Fibroblast of villous mesenchyme (primary cell): ENCODE measurements around the gene GRIPAP1. TPM values are rescaled to one million over a fixed set of nuclear protein-coding genes. Genes with fewer than 3 reads are reported as not detected.

ENCODE experiments used
- DNase-seq: peaks from one replicate; pipeline ENCODE4 v3.0.0-alpha.2; 2010; ENCODE audit warnings: low read depth
- H3K4me3 ChIP-seq: 2 replicates; pipeline ENCODE4 v1.5.1; 2011; ENCODE audit warnings: low read depth, mild to moderate bottlenecking, low read length
- CTCF ChIP-seq: IDR thresholded peaks from 2 replicates; pipeline ENCODE4 v1.5.1; 2012; ENCODE audit warnings: low read depth, mild to moderate bottlenecking, low read length; ENCODE audit not compliant: insufficient read depth
- total RNA-seq: library from RNA; depleted of rRNA; stranded (reverse); fragments of >200 nt; gene quantifications from 2 replicates; pipeline ENCODE4 v1.2.3, GENCODE V29; 2012

GRIPAP1 gene
- total RNA-seq, 1 donor, result 14.2 TPM

- no peak for TF ChIP-seq CTCF
- DNase-seq, result no peak
- peak overlapping the region; percentile 79 for H3K4me3 ChIP-seq
Observed at GRCh38 chrX:49040376-49040955, 38.4 kb upstream of the GRIPAP1 start.

DNA sequence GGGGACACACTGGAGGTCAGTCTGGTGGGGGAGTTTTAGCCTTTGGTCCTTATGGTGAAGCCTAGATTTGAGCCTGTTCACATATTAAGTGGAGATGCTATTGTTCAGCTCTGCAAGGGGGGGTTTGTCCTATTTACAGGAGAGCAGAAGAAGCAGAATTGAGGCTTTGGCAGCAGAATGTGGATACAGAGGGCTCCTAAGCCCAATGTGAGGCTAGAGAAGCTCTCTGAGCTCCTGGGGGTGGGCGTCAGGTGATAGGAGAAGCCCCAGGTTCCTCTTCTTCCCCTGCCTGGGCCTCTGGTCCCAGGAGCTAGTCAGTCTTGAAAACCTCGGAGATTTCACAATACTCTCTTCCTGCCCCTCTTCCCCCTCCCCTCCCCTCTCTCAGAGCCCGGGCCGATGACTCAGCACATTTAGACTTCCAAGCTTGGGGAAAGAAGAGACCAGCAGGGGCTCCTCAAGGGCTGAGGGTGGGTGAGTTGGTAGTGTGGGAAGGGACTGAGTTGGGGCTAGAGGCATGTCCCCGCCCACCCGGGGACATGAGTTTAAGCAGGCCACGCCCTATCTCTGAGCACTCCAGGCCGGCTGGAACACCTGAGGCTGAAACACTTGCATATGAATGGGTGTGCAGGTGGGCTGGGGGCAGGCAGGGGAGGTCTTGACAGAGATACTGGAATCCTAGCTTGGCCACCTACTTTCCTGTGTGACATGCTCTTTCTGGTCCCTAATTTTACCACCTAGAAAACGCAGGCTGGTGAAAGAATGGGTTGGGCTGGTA is 37.7 kb upstream of the GRIPAP1 start:
- DNase-seq, result peak; percentile 97
- H3K4me3 ChIP-seq, result peak overlapping the region; percentile 79
- TF ChIP-seq CTCF, result peak; percentile 29

- DNase-seq, result peak; percentile 58
- no peak for TF ChIP-seq CTCF
- no peak overlapping the region for H3K4me3 ChIP-seq
Observed at GRCh38 chrX:49037883-49038475, 35.9 kb upstream of the GRIPAP1 start.

DNA sequence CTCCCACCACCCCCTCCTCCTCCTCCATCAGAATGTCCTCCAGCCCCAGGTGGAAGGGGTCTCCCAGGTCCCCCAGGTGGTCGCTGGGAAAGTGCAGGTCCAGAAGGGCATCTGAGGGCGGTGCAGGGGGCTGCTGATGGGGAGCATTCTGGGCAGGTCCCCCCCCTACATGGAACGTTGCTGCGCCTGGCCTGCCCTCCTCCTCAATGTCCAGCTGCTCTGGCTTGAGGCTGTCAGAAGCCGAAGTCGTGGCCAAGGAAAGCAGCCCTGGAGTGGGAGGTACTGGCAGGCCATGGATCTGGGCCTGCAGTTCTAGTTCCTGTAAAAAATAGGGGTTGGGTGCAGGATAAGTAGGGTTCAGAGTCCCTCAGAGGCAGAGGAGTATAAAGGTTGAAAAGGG is 28.2 kb upstream of the GRIPAP1 start:
- no peak for TF ChIP-seq CTCF
- no peak overlapping the region for H3K4me3 ChIP-seq
- DNase-seq, result no peak

DNA sequence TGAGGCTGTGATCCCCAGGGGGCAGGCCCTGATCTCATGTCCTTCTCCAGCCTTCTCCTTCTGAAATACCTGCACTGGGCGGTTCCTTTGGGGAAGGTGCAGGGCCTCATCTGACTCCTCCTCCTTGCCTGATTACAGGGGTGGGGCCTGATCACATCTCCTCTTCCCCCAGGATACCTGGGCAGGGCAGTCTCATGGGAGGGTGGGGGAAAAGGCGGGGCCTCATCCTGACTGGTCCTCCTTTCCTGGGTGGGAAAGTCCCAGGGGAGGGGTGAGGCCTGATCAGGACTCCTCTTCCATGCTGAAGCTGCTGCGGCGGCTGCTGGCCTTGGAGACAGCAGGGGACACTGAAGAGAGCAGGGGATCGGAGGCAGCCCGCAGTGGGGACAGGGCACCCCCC is 27.8 kb upstream of the GRIPAP1 start:
- H3K4me3 ChIP-seq, result no peak overlapping the region
- DNase-seq, result no peak
- no peak for TF ChIP-seq CTCF

DNA sequence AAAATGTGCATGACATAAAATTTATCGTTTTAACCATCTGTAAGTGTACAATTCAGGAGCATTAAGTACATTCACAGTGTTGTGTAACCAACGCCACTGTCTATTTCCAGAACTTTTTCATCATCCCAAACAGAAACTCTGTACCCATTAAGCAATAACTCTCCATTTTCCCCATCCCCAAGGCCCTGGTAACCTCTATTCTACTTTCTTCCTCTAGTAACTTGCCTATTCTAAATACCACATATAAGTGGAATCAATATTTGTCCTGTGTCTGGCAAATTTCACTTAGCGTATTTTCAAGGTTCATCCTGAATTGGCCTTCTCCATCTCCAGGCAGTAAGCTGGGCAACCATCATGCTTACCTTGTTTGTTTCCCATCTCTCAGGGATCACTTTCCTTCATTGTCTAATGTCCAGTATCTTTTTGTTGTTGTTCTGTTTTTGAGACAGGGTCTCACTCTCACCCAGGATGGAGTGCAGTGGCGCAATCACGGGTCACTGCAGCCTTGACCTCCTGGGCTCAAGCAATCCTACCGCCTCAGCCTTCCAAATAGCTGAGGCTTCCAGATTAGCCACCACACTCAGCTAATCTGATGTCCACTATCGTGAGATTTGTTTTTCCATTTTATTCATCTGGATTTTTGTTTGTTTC is 17.7 kb upstream of the GRIPAP1 start:
- no peak for TF ChIP-seq CTCF
- no peak overlapping the region for H3K4me3 ChIP-seq
- DNase-seq, result no peak
